B cell (primary cell): ENCODE measurements around the gene RBBP8. TPM values are rescaled to one million over a fixed set of nuclear protein-coding genes. Genes with fewer than 3 reads are reported as not detected.

Experiments used
- ATAC-seq: fragments of 200-7000 bp; cut with Tn5 transposase; one replicate; pipeline ENCODE4 v1.10.0; 2021; ENCODE audit warnings: low read depth, mild to moderate bottlenecking, moderate number of reproducible peaks, moderate library complexity
- CTCF ChIA-PET: fragments of 350-600 bp; sonication (Branson Sonifier 250); formaldehyde crosslinking; loops from one replicate; lab custom pipeline; 2021; ENCODE audit warnings: antibody characterized with exemption, inconsistent platforms; lab: Charles Lee
- POLR2A ChIA-PET: fragments of 350-600 bp; sonication (Branson Sonifier 250); formaldehyde crosslinking; loops from one replicate; lab custom pipeline; 2021; ENCODE audit warnings: antibody characterized with exemption; lab: Charles Lee
- DNase-seq: peaks from one replicate; pipeline ENCODE4 v3.0.0; 2013
- H2AFZ ChIP-seq: 2 replicates; pipeline ENCODE4 v1.6.1; 2012; ENCODE audit warnings: mild to moderate bottlenecking, low read depth, low read length; ENCODE audit not compliant: insufficient read depth, poor library complexity, severe bottlenecking
- H3K27ac ChIP-seq, 2 donors: 1 replicate in 1 of 2; 2 replicates in 1 of 2; pipeline ENCODE4 v1.5.1; 2012 to 2013; ENCODE audit warnings: low read length in 2 of 2, mild to moderate bottlenecking in 2 of 2, moderate library complexity in 1 of 2
- H3K27me3 ChIP-seq, 4 experiments: fragments of 200-600 bp in 1 of 4; sonication (generic) in 1 of 4; replicated peaks in 1 of 4; 1 replicate in 2 of 4; 2 replicates in 2 of 4; pipeline versions ENCODE4 v1.6.1 to v1.7.0; 2013 to 2016; ENCODE audit warnings: low read length in 3 of 4, mild to moderate bottlenecking in 2 of 4, mixed read lengths in 1 of 4, moderate library complexity in 1 of 4; ENCODE audit not compliant: insufficient read depth in 4 of 4, control insufficient read depth in 3 of 4; ENCODE audit errors: control extremely low read depth in 1 of 4
- H3K36me3 ChIP-seq, 2 experiments: replicated peaks in 1 of 2; 1 replicate in 1 of 2; 2 replicates in 1 of 2; pipeline versions ENCODE4 v1.6.1 to v1.7.1; 2013; ENCODE audit warnings: low read length in 1 of 2; ENCODE audit not compliant: insufficient read depth in 2 of 2, control insufficient read depth in 1 of 2; ENCODE audit errors: control extremely low read depth in 1 of 2, extremely low read depth in 1 of 2
- H3K4me1 ChIP-seq, 2 donors: fragments of 200-600 bp in 1 of 2; sonication (generic) in 1 of 2; 1 replicate in 1 of 2; 2 replicates in 1 of 2; pipeline versions ENCODE4 v1.5.1 to v1.6.1; 2013 to 2017; ENCODE audit warnings: low read length in 2 of 2; ENCODE audit not compliant: control insufficient read depth in 2 of 2, insufficient read depth in 2 of 2
- H3K4me2 ChIP-seq: replicated peaks from 2 replicates; pipeline ENCODE3; 2012; ENCODE audit warnings: mild to moderate bottlenecking, low read depth, low read length; ENCODE audit not compliant: poor library complexity, severe bottlenecking
- H3K4me3 ChIP-seq, 5 experiments: fragments of 200-600 bp in 1 of 5; sonication (generic) in 1 of 5; 1 replicate in 3 of 5; 2 replicates in 2 of 5; pipeline versions ENCODE4 v1.5.1 to v1.7.0; 2011 to 2016; ENCODE audit warnings: low read length in 4 of 5, mild to moderate bottlenecking in 4 of 5, low read depth in 2 of 5, control low read depth in 1 of 5, moderate library complexity in 1 of 5; ENCODE audit not compliant: insufficient read depth in 1 of 5; ENCODE audit errors: control extremely low read depth in 1 of 5, extremely low read depth in 1 of 5
- H3K79me2 ChIP-seq: fragments of 200-600 bp; sonication (generic); one replicate; pipeline ENCODE4 v1.6.0; 2016; ENCODE audit warnings: low read length; ENCODE audit not compliant: control insufficient read depth, insufficient read depth
- H3K9ac ChIP-seq: fragments of 200-600 bp; sonication (generic); 2 replicates; pipeline ENCODE4 v1.6.1; 2017; ENCODE audit warnings: mild to moderate bottlenecking, low read length, moderate library complexity
- H3K9me3 ChIP-seq, 3 donors: one replicate each; pipeline versions ENCODE4 v1.6.1 to v1.7.1; 2013; ENCODE audit warnings: low read length in 2 of 3; ENCODE audit not compliant: control insufficient read depth in 2 of 3, insufficient read depth in 1 of 3; ENCODE audit errors: control extremely low read depth in 1 of 3
- H4K20me1 ChIP-seq: 2 replicates; pipeline ENCODE4 v1.6.0; 2012; ENCODE audit warnings: mild to moderate bottlenecking, low read length; ENCODE audit not compliant: insufficient read depth, control insufficient read depth, poor library complexity, severe bottlenecking
- H3K27ac Mint-ChIP-seq: one replicate; pipeline ENCODE4 v1.8.0; 2021; ENCODE audit warnings: mixed read lengths
- H3K27me3 Mint-ChIP-seq: one replicate; pipeline ENCODE4 v1.8.0; 2021; ENCODE audit warnings: mixed read lengths
- H3K4me1 Mint-ChIP-seq: one replicate; pipeline ENCODE4 v1.8.0; 2021; ENCODE audit warnings: mixed read lengths
- H3K4me3 Mint-ChIP-seq: one replicate; pipeline ENCODE4 v1.8.0; 2021; ENCODE audit warnings: mixed read lengths
- H3K9me3 Mint-ChIP-seq: one replicate; pipeline ENCODE4 v1.8.0; 2022; ENCODE audit warnings: mixed read lengths; ENCODE audit not compliant: insufficient read depth
- CTCF ChIP-seq: fragments of 200-600 bp; IDR thresholded peaks from one replicate; pipeline ENCODE4 v1.8.0; 2022; ENCODE audit warnings: antibody characterized with exemption, mild to moderate bottlenecking
- EZH2 ChIP-seq: IDR thresholded peaks from 2 replicates; pipeline ENCODE4 v1.6.1; 2012; ENCODE audit warnings: borderline replicate concordance, low read depth, mild to moderate bottlenecking, moderate library complexity, low read length; ENCODE audit not compliant: insufficient read depth, poor library complexity, severe bottlenecking
- WGBS: methylation state at CpG from one replicate; pipeline ENCODE4 v1.1.5; 2013; ENCODE audit warnings: missing lambda C conversion rate; ENCODE audit not compliant: insufficient coverage; 5-methylcytosine and 5-hydroxymethylcytosine counted together
- intact Hi-C: fragments of 100-400 bp; cut with micrococcal nuclease; formaldehyde crosslinking; loops from one replicate; pipeline ENCODE4 v1.10.0; 2022
- polyA plus RNA-seq: library from polyadenylated mRNA; depleted of rRNA; stranded (reverse); fragments of >200 nt; gene quantifications from 2 replicates; pipeline ENCODE4 v1.2.3, GENCODE V29; 2012
- total RNA-seq, 2 donors: library from RNA; stranded (reverse); fragments of 120-200 nt in 1 of 2; gene quantifications; 1 replicate in 1 of 2; 2 replicates in 1 of 2; pipeline versions ENCODE4 v1.2.3 to v1.2.4, GENCODE V29; 2013 to 2022

The RBBP8 gene
- total and polyA plus RNA-seq, 2 donors (not counting 1 experiment from before 2014, with no cell fraction given) = 2.9 to 18.0 TPM

- H3K27me3 Mint-ChIP-seq = no peaks in the 10 kb centered on the region
- H3K9me3 ChIP-seq = peaks cover 0 to 1% (median 0%) of the 10 kb centered on the region in 3 donors
- ChIA-PET CTCF (interaction anchor here (0.5 kb wide), 1 partner anchor 1908 kb away, joined by 6 read pairs; no protein-coding TSS in a partner anchor), POLR2A (no interaction called here)
- no peak overlapping the region for H3K4me3 ChIP-seq
- no peak overlapping the region for H3K9ac ChIP-seq
- 86% methylated on average over 3 of the region's 3 CpGs for WGBS
- H4K20me1 ChIP-seq = no peaks in the 10 kb centered on the region
- peaks cover 5 to 9% of the 10 kb centered on the region in 2 donors for H3K4me1 ChIP-seq
- no peak overlapping the region for H3K27ac ChIP-seq
- TF ChIP-seq CTCF = no peak
- no peak for TF ChIP-seq EZH2
- DNase-seq (no peak), ATAC-seq (no peak)
- no peak overlapping the region for H3K4me2 ChIP-seq
- H3K27me3 ChIP-seq = no peaks in the 10 kb centered on the region
- no peaks in the 10 kb centered on the region for H3K79me2 ChIP-seq
- H3K27ac Mint-ChIP-seq = no peak overlapping the region
- intact Hi-C loops = no loop called here
- peaks cover 21% of the 10 kb centered on the region for H3K4me1 Mint-ChIP-seq
- H2AFZ ChIP-seq = no peak overlapping the region
- peaks cover 1 to 5% of the 10 kb centered on the region in 2 experiments for H3K36me3 ChIP-seq
- no peak overlapping the region for H3K4me3 Mint-ChIP-seq
- no peaks in the 10 kb centered on the region for H3K9me3 Mint-ChIP-seq
Measured at GRCh38 chr18:22956226-22956625, 23.1 kb downstream of the RBBP8 start.

GRCh38 chr18:22961156-22961555, 28.0 kb downstream of the RBBP8 start:
- Histone ChIP-seq H3K27ac (no peak overlapping the region), H3K27me3 (no peaks in the 10 kb centered on the region), H4K20me1 (no peaks in the 10 kb centered on the region), H2AFZ (no peak overlapping the region), H3K4me3 (no peak overlapping the region), H3K4me2 (no peak overlapping the region), H3K79me2 (no peaks in the 10 kb centered on the region), H3K4me1 (no peaks in the 10 kb centered on the region), H3K9me3 (no peaks in the 10 kb centered on the region), H3K36me3 (no peaks in the 10 kb centered on the region), H3K9ac (no peak overlapping the region)
- POLR2A ChIA-PET = no interaction called here
- WGBS = no CpG with 5 or more reads among the region's 1 CpG
- TF ChIP-seq CTCF (no peak), EZH2 (no peak)
- CTCF ChIA-PET = no interaction called here
- Mint-ChIP-seq H3K4me1 (no peaks in the 10 kb centered on the region), H3K4me3 (no peak overlapping the region), H3K27me3 (no peaks in the 10 kb centered on the region), H3K9me3 (no peaks in the 10 kb centered on the region), H3K27ac (no peak overlapping the region)
- DNase-seq (no peak), ATAC-seq (no peak)
- intact Hi-C loops = no loop called here
